Left ventricle myocardium inferior (tissue), 1 donor: ENCODE data around the gene AGBL2. TPM values are rescaled to one million over a fixed set of nuclear protein-coding genes. Genes with fewer than 3 reads are reported as not detected.
"Not testable (repeated sequence)": the region's sequence is repeated elsewhere in the genome, so short reads cannot be mapped to it uniquely, and the experiment has no call there.

ENCODE experiments used
- DNase-seq: peaks from one replicate; pipeline ENCODE4 v3.0.0-alpha.2; 2020
- H3K27ac ChIP-seq: fragments of 200-600 bp; replicated peaks from 2 replicates; pipeline ENCODE4 v1.8.0; 2021
- H3K27me3 ChIP-seq: fragments of 200-600 bp; 2 replicates; pipeline ENCODE4 v1.8.0; 2021; ENCODE audit warnings: low read depth
- H3K36me3 ChIP-seq: fragments of 200-600 bp; 2 replicates; pipeline ENCODE4 v1.8.0; 2021
- H3K4me1 ChIP-seq: fragments of 200-600 bp; 2 replicates; pipeline ENCODE4 v1.8.0; 2021
- H3K4me3 ChIP-seq: fragments of 200-600 bp; 2 replicates; pipeline ENCODE4 v1.8.0; 2021; ENCODE audit warnings: mild to moderate bottlenecking, moderate library complexity
- H3K9me3 ChIP-seq: fragments of 200-600 bp; replicated peaks from 2 replicates; pipeline ENCODE4 v1.8.0; 2021
- intact Hi-C: fragments of 100-400 bp; cut with micrococcal nuclease; formaldehyde crosslinking; loops from one replicate; pipeline ENCODE4 v1.11.0; 2022
- total RNA-seq: library from RNA; stranded (reverse); fragmentation: NEBNext Ultra II Directional; extraction: Animal tissue kit (Norgen Biotek cat#: 25700); gene quantifications from one replicate; pipeline ENCODE4 v1.2.1, GENCODE V29; 2021
- TF ChIP-seq, protein P1 (sequence below): fragments of 200-600 bp; IDR thresholded peaks from 2 replicates; pipeline ENCODE4 v1.8.0; 2021; ENCODE audit warnings: antibody characterized with exemption, mild to moderate bottlenecking, borderline replicate concordance
- donor health status: DM: no; HTN: yes; CAD: no; lungs with severe emphysema.

AGBL2 gene
- total RNA-seq, 1 donor from 2014 or later, result 0.38 TPM

DNA sequence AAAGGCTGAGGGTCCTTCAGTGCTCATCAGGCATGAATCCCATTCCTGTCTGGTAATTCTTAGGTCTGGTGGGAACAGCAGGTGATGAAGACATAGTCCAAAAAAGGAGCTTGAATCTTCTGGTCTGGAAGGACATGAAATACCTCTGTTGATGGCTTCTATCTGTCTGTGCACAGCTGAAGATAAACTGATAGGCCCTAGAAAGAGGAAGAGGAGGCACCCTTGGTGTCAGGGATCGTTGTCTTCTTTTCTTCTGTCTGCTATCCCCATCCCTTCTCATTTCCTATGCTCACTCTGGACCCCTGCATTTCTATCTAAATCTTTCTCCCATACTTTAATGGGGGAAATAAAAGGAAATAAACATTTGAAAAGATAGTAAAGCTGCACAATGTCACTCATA is 9.4 kb downstream of the AGBL2 start:
- Histone ChIP-seq H3K9me3 (peaks cover 4% of the 10 kb centered on the region), H3K4me1 (no peaks in the 10 kb centered on the region), H3K4me3 (no peak overlapping the region), H3K27ac (no peak overlapping the region), H3K36me3 (no peaks in the 10 kb centered on the region), H3K27me3 (no peaks in the 10 kb centered on the region)
- intact Hi-C loops, result no loop called here
- DNase-seq, result no peak
- TF ChIP-seq, protein P1, sequence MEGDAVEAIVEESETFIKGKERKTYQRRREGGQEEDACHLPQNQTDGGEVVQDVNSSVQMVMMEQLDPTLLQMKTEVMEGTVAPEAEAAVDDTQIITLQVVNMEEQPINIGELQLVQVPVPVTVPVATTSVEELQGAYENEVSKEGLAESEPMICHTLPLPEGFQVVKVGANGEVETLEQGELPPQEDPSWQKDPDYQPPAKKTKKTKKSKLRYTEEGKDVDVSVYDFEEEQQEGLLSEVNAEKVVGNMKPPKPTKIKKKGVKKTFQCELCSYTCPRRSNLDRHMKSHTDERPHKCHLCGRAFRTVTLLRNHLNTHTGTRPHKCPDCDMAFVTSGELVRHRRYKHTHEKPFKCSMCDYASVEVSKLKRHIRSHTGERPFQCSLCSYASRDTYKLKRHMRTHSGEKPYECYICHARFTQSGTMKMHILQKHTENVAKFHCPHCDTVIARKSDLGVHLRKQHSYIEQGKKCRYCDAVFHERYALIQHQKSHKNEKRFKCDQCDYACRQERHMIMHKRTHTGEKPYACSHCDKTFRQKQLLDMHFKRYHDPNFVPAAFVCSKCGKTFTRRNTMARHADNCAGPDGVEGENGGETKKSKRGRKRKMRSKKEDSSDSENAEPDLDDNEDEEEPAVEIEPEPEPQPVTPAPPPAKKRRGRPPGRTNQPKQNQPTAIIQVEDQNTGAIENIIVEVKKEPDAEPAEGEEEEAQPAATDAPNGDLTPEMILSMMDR, result no peak

DNA sequence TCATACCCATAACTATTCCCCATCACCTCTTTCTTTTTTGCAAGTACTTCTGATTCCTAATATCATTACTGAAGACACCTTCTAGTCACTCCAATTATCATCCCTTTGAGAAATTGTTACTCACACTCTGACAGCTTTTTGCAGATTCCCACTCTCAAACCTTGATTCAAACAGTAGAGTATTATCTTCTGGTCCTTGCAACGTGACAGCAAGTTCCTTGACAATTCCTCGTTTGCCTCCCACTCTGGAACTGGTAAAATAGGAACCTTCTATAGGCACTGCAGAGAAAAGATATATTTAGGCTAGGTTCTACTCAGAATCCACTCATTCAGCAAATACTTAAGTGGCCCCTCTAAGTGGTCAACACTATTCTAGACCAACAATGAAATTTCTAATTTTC is 23.2 kb downstream of the AGBL2 start:
- Histone ChIP-seq H3K9me3 (no peaks in the 10 kb centered on the region), H3K36me3 (no peaks in the 10 kb centered on the region), H3K27ac (no peak overlapping the region), H3K4me3 (no peak overlapping the region), H3K4me1 (no peaks in the 10 kb centered on the region), H3K27me3 (no peaks in the 10 kb centered on the region)
- intact Hi-C loops, result no loop called here
- TF ChIP-seq, protein P1, result no peak
- no peak for DNase-seq

DNA sequence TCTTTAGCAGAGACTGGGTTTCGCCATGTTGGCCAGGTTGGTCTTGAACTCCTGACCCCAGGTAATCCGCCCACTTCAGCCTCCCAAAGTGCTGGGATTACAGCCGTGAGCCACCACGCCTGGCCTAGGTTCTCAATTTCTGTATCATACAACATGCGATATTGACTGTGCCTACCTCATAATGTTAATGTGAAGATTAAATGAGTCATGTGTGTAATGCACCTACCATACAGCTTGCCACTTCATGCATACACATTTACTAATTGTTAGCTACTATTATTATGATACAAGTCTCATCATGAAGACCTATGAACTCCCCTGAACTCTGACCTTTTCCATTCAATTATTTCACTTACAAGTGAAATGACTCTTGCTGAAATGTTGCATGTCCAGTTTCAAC is 25.7 kb downstream of the AGBL2 start:
- Histone ChIP-seq H3K4me1 (no peaks in the 10 kb centered on the region), H3K27ac (no peak overlapping the region), H3K9me3 (no peaks in the 10 kb centered on the region), H3K27me3 (no peaks in the 10 kb centered on the region), H3K4me3 (no peak overlapping the region), H3K36me3 (no peaks in the 10 kb centered on the region)
- no peak for DNase-seq
- TF ChIP-seq, protein P1, result no peak
- intact Hi-C loops, result no loop called here

DNA sequence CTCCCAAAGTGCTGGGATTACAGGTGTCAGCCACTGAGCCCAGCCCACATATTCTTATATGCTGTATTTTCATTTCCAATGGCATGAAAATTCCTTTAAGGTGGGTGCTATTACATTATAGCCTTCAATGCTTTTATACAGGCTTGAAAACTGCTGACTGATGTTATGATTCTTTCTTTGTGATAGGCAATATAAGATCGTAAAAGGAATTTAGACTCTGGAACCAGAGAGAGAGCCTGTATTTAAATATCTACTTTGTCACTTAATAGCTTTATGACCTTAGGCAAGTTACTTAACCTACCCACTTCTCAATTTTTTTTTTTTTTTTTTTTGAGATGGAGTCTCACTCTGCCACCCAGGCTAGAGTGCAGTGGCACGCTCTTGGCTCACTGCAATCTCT is 26.2 kb downstream of the AGBL2 start:
- no peak for DNase-seq
- Histone ChIP-seq H3K4me1 (no peaks in the 10 kb centered on the region), H3K36me3 (no peaks in the 10 kb centered on the region), H3K4me3 (no peak overlapping the region), H3K27ac (no peak overlapping the region), H3K27me3 (no peaks in the 10 kb centered on the region), H3K9me3 (no peaks in the 10 kb centered on the region)
- TF ChIP-seq, protein P1, result no peak
- intact Hi-C loops, result no loop called here

DNA sequence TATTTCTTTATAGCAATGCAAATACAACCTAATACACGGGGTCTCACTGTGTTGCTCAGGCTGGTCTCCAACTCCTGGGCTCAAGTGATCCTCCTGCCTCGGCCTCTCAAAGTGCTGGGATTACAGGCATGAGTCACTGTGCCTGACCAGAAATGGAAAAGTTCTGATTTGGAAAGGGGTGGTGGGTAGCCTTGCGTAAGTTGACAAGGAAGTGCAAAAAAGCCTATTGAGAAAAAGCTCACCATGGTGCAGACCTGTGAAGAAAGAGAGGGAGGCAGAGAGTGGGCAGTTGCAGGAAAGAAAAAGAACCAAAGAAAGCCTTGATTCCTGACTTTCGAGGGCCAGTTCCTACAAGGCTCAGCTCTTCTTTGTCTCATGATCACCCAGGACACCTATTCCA is 27.1 kb downstream of the AGBL2 start:
- H3K9me3 ChIP-seq, result no peaks in the 10 kb centered on the region
- no peaks in the 10 kb centered on the region for H3K27me3 ChIP-seq
- TF ChIP-seq, protein P1, result no peak
- no peak overlapping the region for H3K27ac ChIP-seq
- H3K4me3 ChIP-seq, result no peak overlapping the region
- intact Hi-C loops, result no loop called here
- no peaks in the 10 kb centered on the region for H3K4me1 ChIP-seq
- no peaks in the 10 kb centered on the region for H3K36me3 ChIP-seq
- no peak for DNase-seq

DNA sequence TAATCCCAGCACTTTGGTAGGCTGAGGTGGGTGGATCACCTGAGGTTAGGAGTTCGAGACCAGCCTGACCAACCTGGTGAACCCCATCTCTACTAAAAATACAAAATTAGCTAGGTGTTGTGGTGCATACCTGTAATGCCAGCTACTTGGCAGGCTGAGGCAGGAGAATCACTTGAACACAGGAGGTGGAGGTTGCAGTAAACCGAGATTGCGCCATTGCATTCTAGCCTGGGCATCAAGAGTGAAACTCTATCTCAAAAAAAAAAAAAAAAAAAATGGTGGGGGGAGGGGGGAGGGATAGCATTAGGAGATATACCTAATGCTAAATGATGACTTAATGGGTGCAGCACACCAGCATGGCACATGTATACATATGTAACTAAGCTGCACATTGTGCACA is 28.5 kb downstream of the AGBL2 start:
- H3K9me3 ChIP-seq, H3K4me1 ChIP-seq, H3K4me3 ChIP-seq, H3K27me3 ChIP-seq, H3K27ac ChIP-seq, intact Hi-C loops, H3K36me3 ChIP-seq, DNase-seq: not testable (repeated sequence)
